ENCODE measurements around the gene UBA6.

DNA sequence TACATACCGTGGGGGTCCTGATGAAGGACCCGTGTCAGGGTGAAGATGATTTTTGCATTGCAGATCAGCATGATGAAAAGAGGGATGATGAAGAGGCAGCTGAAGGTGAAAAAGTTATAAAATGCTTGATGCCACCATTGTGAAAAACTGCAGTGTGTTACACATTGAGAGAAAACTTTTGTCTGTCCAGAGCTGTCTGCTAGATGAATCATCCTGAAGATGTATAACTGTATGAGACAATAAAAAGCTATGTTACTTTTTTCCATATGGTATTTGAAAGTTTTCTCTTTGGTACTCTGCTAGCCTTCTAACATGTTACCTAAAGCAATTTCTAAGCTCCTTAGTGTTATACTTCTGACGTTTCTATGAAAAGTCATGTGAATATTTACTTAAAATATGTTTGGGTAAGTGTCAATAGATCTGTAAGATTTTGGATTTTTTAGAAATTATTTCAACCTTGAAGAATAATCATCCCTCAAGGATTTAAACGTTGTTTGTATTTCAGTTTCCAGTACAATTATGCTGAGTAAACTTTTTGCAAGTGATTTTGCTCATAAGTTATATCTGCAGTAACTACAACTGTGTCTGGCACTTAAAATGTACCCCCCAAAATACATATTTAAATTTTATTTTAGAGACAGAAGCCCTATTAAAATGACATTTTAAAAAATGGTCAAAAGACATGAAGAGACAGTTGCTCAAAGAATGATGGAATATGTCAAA lies 43.8 kb upstream of the UBA6 start:
- TF ChIP-seq POLR2A (IDR thresholded peaks at IDR 0.05; ENCODE audit: low read depth, low read length) (no peak), POLR2AphosphoS5 (IDR thresholded peaks at IDR 0.05; ENCODE audit: low read depth, low read length) (no peak), TAF1 (IDR thresholded peaks at IDR 0.05; ENCODE audit: low read depth, low read length) (no peak), SPI1 (IDR thresholded peaks at IDR 0.05; ENCODE audit: low read depth, low read length) (no peak), POU2F2 (IDR thresholded peaks at IDR 0.05; ENCODE audit: low read depth, low read length) (no peak), PAX5 (IDR thresholded peaks at IDR 0.05; ENCODE audit: insufficient read depth, low read length, severe bottlenecking) (no peak)
